CD4-positive, alpha-beta T cell treated with Interleukin-6 at 100 ng/mL for 8 hours (primary cell): ENCODE results near the gene SRGN.

ENCODE experiments used
- DNase-seq: peaks from one replicate; pipeline ENCODE4 v3.0.0-alpha.2; 2020; ENCODE audit warnings: mixed read lengths, low spot score

The SRGN gene

DNA sequence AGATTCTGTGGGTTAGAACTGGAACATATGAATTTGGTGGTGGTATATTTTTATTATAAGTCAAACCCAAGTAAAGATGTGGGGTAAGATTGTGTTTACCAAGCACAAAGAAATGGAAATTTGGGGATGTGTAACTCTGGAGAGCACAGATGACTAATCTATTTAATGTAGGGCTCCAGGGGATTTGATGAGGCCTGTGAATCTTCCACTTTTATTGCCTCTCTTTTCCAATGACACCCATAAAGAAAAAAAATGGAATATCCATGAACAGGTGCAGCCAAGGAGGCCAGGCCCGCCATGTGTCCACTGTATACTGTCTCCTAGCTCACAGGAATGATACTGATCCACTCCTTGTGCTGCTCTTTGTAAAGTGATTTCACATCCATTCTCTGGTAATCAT lies 2.8 kb downstream of the SRGN start:
- no peak for DNase-seq

DNA sequence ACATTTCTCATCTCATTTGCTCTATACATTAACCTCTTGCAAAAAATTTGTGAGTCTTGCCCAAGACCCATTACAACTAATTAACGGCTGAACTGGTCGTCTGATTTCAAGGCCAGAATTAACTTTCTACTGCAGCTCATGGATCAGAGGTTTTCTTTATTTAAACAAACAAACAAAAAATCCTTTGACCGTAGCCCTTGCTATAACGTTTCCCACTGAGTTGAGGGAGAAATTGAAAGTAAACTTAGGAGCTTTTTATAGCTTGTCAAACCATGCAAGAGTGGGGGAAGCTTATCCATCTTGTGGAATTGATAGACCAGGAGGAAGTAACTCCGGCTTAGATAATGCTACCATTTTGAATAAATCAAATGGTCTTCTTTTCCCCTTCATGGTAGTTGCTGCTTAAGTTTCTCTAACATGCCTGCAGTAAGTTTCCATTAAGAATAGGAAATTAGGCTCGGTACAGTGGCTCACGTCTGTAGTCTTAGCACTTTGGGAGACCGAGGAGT lies 3.3 kb downstream of the SRGN start:
- DNase-seq = no peak

DNA sequence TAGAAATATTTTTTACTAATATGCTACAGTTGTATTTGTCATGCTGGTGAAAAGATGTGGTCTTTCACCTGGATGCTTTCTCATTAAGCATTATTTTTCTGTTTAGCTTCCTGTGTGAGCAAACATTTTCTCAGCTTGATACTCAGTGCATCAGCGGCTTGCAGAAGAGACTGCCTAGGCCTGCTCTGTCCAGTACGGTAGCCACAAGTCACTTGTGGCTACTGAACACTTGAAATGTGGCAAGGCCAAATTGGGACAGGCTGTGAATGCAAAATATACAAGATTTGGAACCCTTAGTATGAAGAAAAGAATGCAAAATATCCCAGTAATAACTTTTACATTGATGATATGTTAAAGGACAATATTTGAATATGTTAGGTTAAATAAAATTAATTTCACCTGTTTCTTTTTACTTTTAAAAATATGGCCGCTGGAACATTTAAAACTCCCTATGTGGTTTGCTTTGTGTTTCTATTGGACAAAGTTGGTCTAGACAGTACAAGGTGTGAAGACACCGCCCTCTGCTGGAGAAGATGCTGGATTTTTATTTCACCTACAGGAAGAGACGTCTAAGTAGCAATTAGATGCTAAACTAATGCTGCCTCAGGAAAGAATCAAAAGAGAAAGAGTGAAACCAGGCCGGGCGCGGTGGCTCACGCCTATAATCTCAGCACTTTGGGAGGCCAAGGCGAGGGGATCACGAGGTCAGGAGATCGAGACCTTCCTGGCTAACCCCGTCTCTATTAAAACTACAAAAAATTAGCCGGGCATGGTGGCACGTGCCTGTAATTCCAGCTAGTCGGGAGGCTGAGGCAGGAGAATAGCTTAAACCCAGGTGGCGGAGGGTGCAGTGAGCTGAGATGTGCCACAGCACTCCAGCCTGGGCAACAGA lies 5.3 kb downstream of the SRGN start:
- peak; percentile 90 for DNase-seq

DNA sequence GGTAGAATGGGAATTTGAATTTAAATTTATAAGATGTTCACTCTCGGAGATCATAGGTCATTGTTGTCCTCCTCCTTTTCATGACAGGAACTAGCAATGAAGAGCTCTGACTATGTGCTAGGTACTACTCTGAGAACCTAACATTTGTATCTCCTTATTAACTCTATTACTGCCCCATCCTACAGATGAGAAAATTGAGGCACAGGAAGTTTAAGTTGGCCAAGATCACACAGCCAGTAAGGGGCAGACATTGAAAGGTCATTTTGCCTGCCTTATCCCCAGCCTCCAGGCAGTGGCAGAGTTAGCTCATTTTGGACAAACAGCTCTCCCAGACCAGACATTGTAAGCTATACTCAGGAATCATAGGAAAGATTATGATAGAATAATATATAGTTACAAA lies 6.0 kb downstream of the SRGN start:
- no peak for DNase-seq

DNA sequence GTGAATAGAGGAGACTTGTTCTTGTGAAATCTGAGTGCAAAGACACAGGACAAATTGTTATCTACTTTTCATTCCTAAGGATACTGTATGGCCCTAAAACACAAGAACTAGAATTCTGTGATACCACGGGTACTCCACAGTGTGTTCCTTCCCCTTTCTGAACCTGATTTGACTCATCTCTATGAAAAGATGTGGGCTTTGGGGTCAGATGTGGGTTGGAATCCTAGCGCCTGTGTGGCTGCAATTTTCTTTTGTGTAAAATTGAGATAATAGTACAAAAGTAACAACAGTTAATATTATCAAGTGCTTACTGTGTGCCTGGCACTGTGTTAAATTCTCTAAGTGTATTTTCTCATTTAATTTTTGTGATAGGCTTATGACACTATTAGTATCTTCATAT lies 8.1 kb downstream of the SRGN start:
- no peak for DNase-seq

DNA sequence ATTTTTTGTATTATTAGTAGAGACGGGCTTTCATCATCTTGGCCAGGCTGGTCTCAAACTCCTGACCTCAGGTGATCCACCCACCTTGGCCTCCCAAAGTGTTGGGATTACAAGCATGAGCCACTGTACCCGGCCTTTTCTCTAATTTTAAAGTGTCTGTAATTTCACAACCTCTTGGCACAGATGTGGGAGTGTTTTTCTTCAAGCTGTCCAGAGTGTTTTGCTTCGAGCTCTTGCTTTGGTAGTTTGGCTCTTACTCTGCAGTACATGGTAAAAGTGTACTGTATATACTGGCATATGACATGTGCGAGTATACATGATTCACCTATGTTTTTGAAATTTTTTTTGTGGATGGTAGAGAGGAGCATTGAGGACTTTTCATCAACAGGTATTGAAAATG lies 9.8 kb downstream of the SRGN start:
- DNase-seq = no peak

DNA sequence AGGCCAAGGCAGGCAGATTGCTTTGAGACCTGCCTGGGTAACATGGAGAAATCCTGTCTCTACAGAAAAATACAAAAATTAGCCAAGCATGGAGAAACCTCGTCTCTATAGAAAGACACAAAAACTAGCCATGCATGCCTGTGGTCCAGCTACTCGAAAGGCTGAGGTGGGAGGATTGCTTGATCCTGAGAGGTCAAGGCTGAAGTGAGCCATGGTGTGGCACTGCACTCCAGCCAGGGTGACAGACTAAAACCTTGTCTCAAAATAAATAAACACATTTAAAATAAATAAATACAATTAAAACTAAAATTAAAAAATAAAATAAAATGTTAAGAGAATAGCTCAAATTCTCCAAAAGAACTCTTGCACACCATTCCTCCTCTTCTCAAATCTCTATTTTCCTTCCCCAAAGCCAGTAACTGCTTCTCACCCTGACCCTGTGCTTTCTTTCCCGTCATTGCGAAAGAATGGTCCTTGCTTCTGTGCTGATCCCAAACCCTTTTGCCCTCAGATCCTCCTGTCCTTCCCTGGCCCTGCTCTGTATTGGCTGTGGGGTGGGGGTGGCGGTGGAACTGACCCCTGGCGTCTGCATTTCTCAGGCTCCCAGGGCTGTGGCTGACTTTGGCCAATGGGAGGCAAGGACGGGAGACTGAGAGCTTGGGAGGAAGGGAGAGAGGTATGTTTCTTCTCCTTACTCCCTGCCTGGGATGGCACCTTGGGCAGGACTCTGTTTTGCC lies 12.4 kb downstream of the SRGN start:
- DNase-seq = no peak

DNA sequence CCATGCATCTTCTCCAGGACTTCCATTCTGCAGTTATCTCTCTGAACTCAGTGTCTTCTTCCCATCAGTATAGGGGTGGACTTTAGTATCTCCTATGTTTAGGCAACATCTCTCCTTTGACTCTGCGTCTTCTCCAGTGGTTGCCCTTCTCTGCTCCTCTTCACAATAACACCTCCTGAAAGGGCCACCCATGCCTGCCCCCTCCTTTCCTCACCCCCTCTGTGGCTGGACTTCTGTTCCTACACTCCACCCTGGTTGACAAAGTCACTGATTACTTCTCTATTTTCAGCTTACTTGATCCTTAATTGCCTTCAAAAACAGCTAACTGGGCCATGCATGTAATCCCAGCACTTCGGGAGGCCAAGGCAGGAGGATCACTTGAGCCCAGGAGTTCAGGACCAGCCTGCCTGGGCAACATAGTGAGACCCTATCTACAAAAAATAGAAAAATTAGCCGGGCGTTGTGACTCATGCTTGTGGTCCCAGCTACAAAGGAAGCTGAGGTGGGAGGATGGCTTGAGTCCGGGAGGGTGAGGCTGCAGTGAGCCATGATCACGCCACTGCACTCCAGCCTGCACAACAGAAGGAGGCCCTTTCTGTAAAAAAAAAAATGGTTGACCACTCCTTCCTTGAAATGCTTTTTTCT lies 13.7 kb downstream of the SRGN start:
- DNase-seq = peak; percentile 14

DNA sequence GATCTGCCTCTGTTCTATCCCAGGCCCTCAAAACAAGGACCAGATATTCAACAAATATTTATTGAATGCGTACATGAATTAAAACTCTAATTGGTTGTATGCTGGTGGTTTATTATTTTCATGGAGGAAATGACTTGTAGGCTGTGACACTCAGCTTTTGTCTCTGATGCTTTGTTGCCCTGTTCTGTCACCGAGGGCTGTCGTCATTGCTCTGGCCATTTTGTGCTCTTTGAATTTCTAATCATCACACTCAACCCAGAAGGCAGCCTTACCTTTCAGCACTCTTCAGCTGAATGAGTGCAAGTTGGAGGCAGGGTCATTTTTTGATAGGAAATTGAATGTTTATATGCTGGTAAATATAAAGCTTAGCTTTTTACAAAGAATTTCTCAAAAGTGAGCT lies 14.5 kb downstream of the SRGN start:
- DNase-seq = no peak

DNA sequence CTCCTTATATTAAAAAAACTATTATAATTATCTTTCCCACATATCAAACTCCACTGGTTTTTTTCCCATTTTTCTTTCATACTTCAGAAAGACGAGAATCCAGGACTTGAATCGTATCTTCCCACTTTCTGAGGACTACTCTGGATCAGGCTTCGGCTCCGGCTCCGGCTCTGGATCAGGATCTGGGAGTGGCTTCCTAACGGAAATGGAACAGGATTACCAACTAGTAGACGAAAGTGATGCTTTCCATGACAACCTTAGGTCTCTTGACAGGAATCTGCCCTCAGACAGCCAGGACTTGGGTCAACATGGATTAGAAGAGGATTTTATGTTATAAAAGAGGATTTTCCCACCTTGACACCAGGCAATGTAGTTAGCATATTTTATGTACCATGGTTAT lies 15.9 kb downstream of the SRGN start:
- DNase-seq = no peak

DNA sequence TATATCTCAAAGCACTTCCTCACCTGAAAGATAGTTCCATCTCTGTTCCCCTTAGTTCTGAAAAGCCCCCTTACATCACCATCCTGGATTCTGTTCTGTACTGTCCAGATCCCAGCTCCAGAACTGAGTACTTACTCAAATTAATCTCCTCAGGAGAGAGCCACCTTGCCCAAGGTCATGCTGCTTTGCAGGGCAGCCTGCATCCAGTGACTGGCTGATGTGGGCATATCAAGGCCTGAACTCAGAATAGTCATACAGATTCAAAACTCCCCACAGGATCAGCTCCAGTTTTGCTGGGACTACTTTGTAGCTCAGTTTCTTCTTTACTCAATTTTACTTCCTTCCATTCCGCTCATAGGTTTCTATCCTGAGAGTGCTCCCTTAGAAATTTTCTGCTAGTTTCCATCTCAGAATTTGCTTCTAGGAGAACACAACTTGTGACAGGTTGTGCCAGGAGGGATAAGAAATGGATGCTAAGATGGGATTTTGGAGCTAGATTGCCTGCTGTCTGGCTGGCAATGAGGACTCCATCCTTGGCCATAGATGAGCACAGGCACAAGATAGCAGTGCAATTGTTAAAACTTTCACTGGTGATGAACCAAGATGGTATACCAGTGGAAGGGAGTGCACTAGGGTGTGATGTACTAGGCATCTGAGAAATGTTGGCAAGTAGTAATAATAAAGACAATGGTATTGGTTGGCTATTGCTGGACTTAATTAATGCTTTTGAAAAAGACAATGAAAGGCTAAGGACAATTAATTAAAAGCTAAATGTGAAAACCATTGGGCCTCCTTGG lies 17.3 kb downstream of the SRGN start:
- DNase-seq = no peak

DNA sequence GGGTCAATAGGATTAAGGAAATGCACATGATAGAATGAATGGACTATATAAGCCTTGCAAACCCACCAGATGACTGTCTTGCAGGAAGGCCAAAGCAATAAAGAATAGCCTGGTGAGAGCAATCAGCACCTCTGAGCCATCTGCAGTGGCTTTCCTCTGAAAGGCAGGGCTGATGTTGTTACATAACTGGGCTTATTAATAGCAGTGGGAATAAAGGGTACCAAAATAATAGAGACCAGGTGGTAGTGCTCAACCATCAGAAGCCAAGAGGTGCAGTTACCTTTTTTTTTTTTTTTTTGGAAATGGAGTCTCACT lies 19.2 kb downstream of the SRGN start:
- DNase-seq = no peak

DNA sequence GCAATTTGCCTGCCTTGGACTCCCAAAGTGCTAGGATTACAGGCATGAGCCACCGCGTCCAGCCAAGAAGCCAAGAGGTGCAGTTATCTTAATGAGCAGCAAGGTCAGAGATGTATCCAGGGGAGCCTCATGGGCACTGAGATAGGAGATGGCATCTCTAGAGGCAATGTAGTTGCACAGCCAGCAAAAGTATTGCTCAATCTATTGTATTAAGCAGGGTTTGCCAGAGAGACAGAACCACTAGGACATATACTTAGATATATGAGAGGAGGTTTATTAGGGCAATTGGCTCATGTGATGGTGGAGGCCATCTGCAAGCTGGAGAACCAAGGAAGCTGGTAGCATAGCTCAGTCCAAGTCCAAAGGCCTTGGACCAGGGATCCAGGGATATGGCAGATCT lies 19.8 kb downstream of the SRGN start:
- no peak for DNase-seq

DNA sequence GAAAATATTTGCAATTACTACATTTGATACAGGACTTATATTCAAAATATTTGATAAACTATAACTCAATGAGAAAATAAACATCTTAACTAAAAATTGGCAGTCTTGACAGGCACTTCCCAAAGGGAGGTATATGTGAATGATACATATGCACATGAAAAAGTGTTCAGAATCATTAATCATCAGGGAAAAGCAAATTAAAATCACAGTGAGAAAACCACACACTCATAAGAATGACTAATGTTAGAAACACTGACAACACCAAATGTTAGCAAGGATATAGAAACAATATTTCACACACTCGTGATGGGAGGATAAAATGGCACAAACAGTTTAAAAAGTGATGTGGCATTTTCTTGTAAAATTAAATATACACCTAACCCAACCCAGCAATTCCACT lies 32.0 kb downstream of the SRGN start:
- DNase-seq = no peak

DNA sequence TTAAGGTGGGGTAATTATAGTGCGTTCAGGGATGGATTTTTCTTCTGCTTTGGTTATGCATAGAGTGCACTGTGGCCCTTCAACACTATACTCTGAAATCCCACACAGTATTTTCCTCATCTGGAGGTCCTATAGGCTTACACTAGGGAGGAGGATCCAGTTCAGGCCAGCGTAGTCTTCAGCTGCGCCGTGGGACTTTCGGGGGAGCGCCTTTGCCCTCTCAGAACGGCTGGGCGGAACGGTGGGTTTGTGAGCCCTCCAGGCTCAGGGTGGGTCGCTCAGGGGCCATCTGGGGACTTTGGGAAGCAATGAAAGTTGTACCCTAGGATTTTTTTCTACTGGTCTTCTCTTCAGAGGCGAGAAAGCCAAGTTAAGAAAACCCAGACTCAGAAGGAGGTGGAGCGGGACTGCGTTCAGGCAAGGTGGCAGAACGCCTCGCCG lies 35.4 kb downstream of the SRGN start:
- DNase-seq = no peak

DNA sequence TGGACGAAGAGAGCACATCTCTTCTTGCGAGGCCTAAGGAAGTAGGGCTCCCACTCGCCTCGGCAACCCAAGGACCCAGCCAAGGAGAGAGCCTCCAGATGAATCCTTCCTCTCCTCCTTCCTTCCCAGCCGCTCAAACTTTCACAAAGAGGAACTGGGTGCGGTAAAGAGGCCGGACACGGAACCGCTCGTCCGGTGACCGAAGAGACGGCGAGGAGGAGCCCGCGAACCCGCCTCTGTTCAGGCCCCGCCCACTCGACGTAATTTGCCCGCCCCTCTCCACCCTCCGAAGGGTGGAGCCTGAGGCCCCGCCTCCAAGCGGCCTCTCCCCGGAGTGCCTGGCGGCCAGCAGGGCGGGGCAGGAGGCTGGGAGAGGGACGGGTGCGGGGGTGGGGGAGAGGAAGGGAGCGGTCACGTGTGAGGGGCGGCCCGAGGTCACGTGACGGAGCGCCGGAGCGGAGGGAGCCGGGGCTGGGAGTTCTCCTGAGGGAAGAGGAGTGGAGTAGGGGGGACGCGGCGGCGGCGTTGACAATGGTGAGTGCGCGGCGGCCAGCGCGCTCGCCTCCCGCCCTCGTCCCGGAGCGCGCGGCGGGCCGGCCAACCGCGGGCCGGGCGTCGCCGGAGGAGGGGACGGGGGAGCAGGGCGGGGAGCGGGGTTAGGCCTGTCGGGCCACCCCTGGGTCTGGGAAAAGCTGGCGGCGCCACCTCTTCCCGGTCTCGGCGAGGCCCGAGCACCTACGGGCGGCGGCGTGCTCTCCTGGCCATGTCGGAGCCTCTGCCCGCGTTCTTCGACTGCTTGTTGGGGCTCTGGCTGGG lies 36.1 kb downstream of the SRGN start, which contains the start of gene VPS26A:
Gene VPS26A, plus strand, starts transcription at position 432 of the 816 bp plus-strand sequence. Its CDS starts 100 bp downstream, at position 532.
- DNase-seq = peak; percentile 98

DNA sequence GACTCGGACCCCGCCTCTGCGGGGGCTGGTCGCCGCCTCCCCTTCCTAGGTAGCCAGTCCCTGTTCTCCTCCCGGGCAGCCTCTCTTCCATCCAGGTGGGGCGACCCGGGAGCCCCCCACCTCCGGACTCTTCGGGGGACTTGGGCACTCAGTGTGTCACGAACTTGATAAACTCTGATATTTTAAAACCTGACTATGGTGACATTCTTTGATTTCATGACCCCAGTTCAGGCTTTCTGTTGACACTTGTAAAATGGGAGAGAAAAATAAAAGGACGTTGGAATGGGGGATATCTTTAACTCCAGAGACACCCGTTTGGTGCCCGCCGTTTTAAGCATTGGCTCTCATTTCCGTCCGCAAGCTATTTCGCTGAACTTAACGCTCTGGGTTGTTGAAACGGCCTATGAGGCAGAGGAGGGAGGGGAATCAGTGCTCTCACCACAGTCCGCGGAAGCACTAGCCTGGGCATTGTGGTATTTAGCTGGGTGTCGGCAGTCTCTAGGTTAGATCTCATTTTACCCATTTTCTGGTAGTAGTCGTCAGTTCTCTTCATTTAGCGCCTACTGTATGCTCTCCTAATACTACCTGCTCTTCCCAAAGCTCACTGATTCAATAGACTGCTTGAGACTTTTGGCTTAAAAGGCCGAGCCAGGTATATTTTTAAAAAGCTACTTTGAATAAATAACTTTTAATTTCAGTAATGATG lies 36.8 kb downstream of the SRGN start:
- peak; percentile 61 for DNase-seq

DNA sequence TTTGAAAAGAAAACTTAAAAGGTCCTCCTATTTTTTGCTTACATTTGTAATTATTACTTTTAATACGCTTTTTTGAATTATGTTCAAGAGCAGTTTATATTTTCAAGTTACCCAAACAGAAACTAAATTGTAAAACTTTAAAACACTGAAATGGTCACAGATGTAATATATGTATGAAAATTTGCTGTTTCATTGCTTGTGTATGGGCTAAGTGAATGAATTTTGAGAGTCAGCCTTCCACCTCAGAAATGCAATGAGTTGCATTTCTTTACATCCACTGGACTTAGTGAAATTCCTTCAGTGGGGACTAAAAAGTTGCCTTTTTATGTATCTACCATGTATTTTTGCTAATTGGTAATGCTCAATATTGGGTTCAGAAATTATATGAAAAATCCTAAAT lies 37.7 kb downstream of the SRGN start:
- DNase-seq = no peak

DNA sequence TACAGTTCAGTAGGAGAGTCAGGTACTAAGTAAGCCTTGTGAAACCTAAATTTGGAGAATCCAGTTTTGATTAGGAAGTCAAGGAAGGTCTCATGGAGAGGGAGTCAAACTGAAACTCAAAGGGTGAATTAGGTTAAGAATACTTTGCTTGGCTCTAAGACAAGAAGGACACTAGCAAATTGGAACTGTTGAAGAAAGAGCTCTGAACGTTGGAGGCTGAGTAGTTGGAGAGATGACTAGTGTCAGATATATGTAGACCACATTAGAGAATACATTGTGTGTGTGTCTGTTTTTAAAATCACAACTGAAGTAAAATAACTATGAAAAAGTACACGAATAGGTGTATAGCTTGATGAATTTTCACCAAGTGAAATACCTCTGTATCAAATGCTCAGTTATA lies 42.3 kb downstream of the SRGN start:
- no peak for DNase-seq

DNA sequence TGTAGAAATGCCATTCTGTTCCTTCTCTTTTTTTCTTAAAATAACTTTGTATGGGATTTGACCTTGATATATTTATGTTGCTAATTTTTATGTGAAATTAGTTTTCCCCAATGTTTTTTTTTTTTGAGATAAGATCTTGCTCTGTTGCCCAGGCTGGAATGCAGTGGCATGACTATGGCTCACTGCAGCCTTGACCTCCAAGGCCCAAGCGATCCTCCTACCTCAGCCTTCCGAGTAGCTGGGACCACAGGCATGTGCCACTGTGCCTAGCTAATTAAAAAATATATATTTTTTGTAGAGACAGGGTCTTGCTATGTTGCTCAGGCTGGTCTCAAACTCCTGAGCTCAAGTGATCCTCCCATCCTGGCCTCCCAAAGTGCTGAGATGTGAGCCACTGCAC lies 52.1 kb downstream of the SRGN start:
- no peak for DNase-seq
